ENCODE data around the gene SLMAP. TPM values are rescaled to one million over a fixed set of nuclear protein-coding genes. Genes with fewer than 3 reads are reported as not detected.

SLMAP gene
- total RNA-seq, 5 donors from 2014 or later (not counting 1 experiment from before 2014, with no cell fraction given) = 57.4 to 78.8 (median 72.3) TPM

GRCh38 chr3:57951066-57951882 is 195.2 kb downstream of the SLMAP start:
- DNase-seq (no peak), ATAC-seq (replicated peaks in 1 of 4) (no peak)
- POLR2A ChIA-PET = no interaction called here
- Histone ChIP-seq H3K27ac (ENCODE audit: low read length) (no peak overlapping the region), H3K4me3 (ENCODE audit: control insufficient read depth in 1 of 2, extremely low read depth in 1 of 2, low read length in 1 of 2) (no peak overlapping the region), H3K36me3 (ENCODE audit: control insufficient read depth in 2 of 2, extremely low read depth in 1 of 2, insufficient read depth in 1 of 2, low read length in 1 of 2) (no peaks in the 10 kb centered on the region), H3K9me3 (no peaks in the 10 kb centered on the region), H3K4me1 (ENCODE audit: control insufficient read depth in 1 of 2, extremely low read depth in 1 of 2, insufficient read depth in 2 of 2, low read length in 2 of 2) (no peaks in the 10 kb centered on the region), H3K27me3 (replicated peaks in 1 of 2; ENCODE audit: control insufficient read depth in 2 of 2, extremely low read depth in 1 of 2, insufficient read depth in 2 of 2, low read length in 1 of 2) (peaks cover 0 to 11% of the 10 kb centered on the region in 2 experiments)
- Mint-ChIP-seq H3K27ac (no peak overlapping the region), H3K4me1 (no peaks in the 10 kb centered on the region), H3K9me3 (no peaks in the 10 kb centered on the region), H3K27me3 (peaks cover 3 to 11% of the 10 kb centered on the region in 2 donors), H3K36me3 (no peaks in the 10 kb centered on the region), H3K4me3 (no peak overlapping the region)
- WGBS (ENCODE audit: insufficient coverage) = 41% methylated on average over 4 of the region's 8 CpGs
- CTCF ChIA-PET = no interaction called here

- no peak overlapping the region for H3K27ac ChIP-seq (ENCODE audit: low read length)
- Mint-ChIP-seq H3K4me1 (no peaks in the 10 kb centered on the region), H3K9me3 (no peaks in the 10 kb centered on the region), H3K4me3 (no peak overlapping the region), H3K36me3 (no peaks in the 10 kb centered on the region), H3K27me3 (peaks cover 3 to 11% of the 10 kb centered on the region in 2 donors), H3K27ac (no peak overlapping the region)
- H3K27me3 ChIP-seq (replicated peaks in 1 of 2; ENCODE audit: control insufficient read depth in 2 of 2, extremely low read depth in 1 of 2, insufficient read depth in 2 of 2, low read length in 1 of 2) = peaks cover 0 to 11% of the 10 kb centered on the region in 2 experiments
- no peak for ATAC-seq (replicated peaks in 1 of 4)
- CTCF ChIA-PET = no interaction called here
- no peaks in the 10 kb centered on the region for H3K36me3 ChIP-seq (ENCODE audit: control insufficient read depth in 2 of 2, extremely low read depth in 1 of 2, insufficient read depth in 1 of 2, low read length in 1 of 2)
- no peak for DNase-seq
- H3K9me3 ChIP-seq = no peaks in the 10 kb centered on the region
- H3K4me3 ChIP-seq (ENCODE audit: control insufficient read depth in 1 of 2, extremely low read depth in 1 of 2, low read length in 1 of 2) = no peak overlapping the region
- H3K4me1 ChIP-seq (ENCODE audit: control insufficient read depth in 1 of 2, extremely low read depth in 1 of 2, insufficient read depth in 2 of 2, low read length in 2 of 2) = no peaks in the 10 kb centered on the region
- 91% methylated on average over 3 of the region's 4 CpGs for WGBS (ENCODE audit: insufficient coverage)
- POLR2A ChIA-PET = no interaction called here
Measured at GRCh38 chr3:57952208-57952631, 196.1 kb downstream of the SLMAP start.

DNA sequence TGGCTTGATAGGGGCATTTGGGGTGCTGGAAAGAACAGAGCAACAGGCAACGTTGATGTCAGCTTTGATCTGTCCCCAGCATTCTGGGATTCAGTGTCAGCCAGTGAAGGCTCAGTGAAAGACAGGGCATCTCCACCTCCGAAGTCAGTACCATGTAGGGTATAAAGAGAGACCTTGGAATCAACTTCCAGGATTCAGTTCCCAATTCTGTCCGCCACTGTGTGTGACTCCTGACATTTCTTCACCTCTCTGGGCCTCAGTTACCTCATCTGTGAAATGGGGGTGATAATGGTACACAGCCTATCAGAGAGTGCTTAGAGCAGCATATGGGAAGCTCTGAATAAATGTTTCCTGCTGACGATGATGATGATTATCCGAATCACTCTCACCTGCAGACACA is 196.5 kb downstream of the SLMAP start:
- Mint-ChIP-seq H3K27ac (no peak overlapping the region), H3K4me3 (no peak overlapping the region)
- WGBS (ENCODE audit: insufficient coverage) = 87% methylated on average over 3 of the region's 5 CpGs

DNA sequence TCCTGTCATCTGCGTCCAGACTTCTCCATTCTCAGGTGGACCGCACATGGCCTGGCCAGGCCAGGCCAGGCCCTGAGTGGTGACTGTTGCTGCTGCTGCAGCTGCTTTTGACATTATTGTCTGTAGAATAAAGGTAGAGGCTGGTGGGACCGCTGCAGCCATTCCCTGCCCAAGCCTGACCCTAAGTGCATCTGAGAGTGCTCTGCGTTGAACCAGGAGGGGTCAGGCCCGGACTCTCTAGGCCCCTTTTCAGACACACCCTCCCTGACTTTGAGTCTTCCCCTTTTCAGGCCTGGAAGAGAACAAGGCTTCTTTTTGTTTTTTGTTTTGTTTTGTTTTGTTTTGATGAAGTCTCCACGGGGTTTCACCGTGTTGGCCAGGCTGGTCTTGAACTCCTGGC is 197.5 kb downstream of the SLMAP start:
- H3K9me3 Mint-ChIP-seq = no peaks in the 10 kb centered on the region
- peaks cover 0 to 5% of the 10 kb centered on the region in 2 experiments for H3K27me3 ChIP-seq (replicated peaks in 1 of 2; ENCODE audit: control insufficient read depth in 2 of 2, extremely low read depth in 1 of 2, insufficient read depth in 2 of 2, low read length in 1 of 2)
- ATAC-seq (replicated peaks in 1 of 4) (no peak), DNase-seq (no peak)
- ChIA-PET POLR2A (no interaction called here), CTCF (no interaction called here)
- no peak overlapping the region for H3K4me3 ChIP-seq (ENCODE audit: control insufficient read depth in 1 of 2, extremely low read depth in 1 of 2, low read length in 1 of 2)
- peaks cover under 1% of the 10 kb centered on the region in 2 donors for H3K27me3 Mint-ChIP-seq
- no peaks in the 10 kb centered on the region for H3K36me3 Mint-ChIP-seq
- H3K27ac Mint-ChIP-seq = no peak overlapping the region
- no peaks in the 10 kb centered on the region for H3K4me1 ChIP-seq (ENCODE audit: control insufficient read depth in 1 of 2, extremely low read depth in 1 of 2, insufficient read depth in 2 of 2, low read length in 2 of 2)
- 94% methylated on average over 5 of the region's 7 CpGs for WGBS (ENCODE audit: insufficient coverage)
- peaks cover 0 to 5% (median 2%) of the 10 kb centered on the region in 3 donors for H3K4me1 Mint-ChIP-seq
- no peak overlapping the region for H3K4me3 Mint-ChIP-seq
- no peak overlapping the region for H3K27ac ChIP-seq (ENCODE audit: low read length)
- H3K9me3 ChIP-seq = no peaks in the 10 kb centered on the region
- H3K36me3 ChIP-seq (ENCODE audit: control insufficient read depth in 2 of 2, extremely low read depth in 1 of 2, insufficient read depth in 1 of 2, low read length in 1 of 2) = no peaks in the 10 kb centered on the region

More for the DNA sequence above, 196.5 kb downstream of the SLMAP start:
- Histone ChIP-seq H3K27ac (ENCODE audit: low read length) (no peak overlapping the region), H3K4me1 (ENCODE audit: control insufficient read depth in 1 of 2, extremely low read depth in 1 of 2, insufficient read depth in 2 of 2, low read length in 2 of 2) (no peaks in the 10 kb centered on the region), H3K4me3 (ENCODE audit: control insufficient read depth in 1 of 2, extremely low read depth in 1 of 2, low read length in 1 of 2) (no peak overlapping the region), H3K36me3 (ENCODE audit: control insufficient read depth in 2 of 2, extremely low read depth in 1 of 2, insufficient read depth in 1 of 2, low read length in 1 of 2) (no peaks in the 10 kb centered on the region), H3K9me3 (no peaks in the 10 kb centered on the region), H3K27me3 (replicated peaks in 1 of 2; ENCODE audit: control insufficient read depth in 2 of 2, extremely low read depth in 1 of 2, insufficient read depth in 2 of 2, low read length in 1 of 2) (peaks cover 0 to 11% of the 10 kb centered on the region in 2 experiments)
- ChIA-PET CTCF (no interaction called here), POLR2A (no interaction called here)
- Mint-ChIP-seq H3K9me3 (no peaks in the 10 kb centered on the region), H3K27me3 (peaks cover 3 to 9% of the 10 kb centered on the region in 2 donors), H3K36me3 (no peaks in the 10 kb centered on the region), H3K4me1 (no peaks in the 10 kb centered on the region)
- DNase-seq (no peak), ATAC-seq (replicated peaks in 1 of 4) (no peak)

DNA sequence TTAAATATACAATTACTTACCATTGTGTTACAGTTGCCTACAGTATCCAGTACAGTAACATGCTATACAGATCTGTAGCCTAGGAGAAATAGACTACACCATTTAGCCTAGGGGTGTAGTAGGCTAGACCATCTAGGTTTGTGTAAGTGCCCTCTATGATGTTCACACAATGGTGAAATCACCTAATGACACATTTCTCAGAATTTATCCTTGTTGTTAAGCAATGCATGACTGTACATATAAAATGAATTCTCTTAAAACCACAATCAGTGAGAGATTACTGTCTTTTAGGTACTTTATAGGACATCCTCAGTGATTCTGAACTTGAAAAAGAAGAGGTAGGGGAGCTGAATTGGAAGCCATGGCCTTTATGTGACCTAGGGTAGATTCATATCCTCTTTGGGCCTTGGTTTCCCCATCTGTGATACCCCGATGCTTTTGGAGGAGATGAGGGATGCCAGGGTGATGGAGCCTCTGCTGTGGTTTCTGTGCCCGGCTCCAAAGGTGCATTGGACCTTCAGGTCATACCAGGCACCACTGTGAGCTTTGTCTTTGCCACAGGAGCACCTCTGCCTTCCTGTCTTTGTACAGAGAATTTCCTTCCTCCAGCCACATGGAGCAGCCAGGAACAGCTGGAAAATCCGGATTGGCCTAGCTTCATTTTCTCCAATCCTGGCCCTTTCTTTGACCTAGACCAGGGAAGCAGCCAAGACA is 200.2 kb downstream of the SLMAP start:
- no peaks in the 10 kb centered on the region for H3K9me3 Mint-ChIP-seq
- no peak overlapping the region for H3K4me3 Mint-ChIP-seq
- no peak overlapping the region for H3K27ac ChIP-seq (ENCODE audit: low read length)
- H3K27me3 ChIP-seq (replicated peaks in 1 of 2; ENCODE audit: control insufficient read depth in 2 of 2, extremely low read depth in 1 of 2, insufficient read depth in 2 of 2, low read length in 1 of 2) = peaks cover 0 to 8% of the 10 kb centered on the region in 2 experiments
- H3K36me3 Mint-ChIP-seq = no peaks in the 10 kb centered on the region
- no peak for DNase-seq
- H3K9me3 ChIP-seq = no peaks in the 10 kb centered on the region
- no peak for ATAC-seq (replicated peaks in 1 of 4)
- peaks cover 4 to 9% (median 5%) of the 10 kb centered on the region in 3 donors for H3K4me1 Mint-ChIP-seq
- 72% methylated on average over 2 of the region's 3 CpGs for WGBS (ENCODE audit: insufficient coverage)
- ChIA-PET POLR2A (no interaction called here), CTCF (no interaction called here)
- no peaks in the 10 kb centered on the region for H3K36me3 ChIP-seq (ENCODE audit: control insufficient read depth in 2 of 2, extremely low read depth in 1 of 2, insufficient read depth in 1 of 2, low read length in 1 of 2)
- no peak overlapping the region for H3K27ac Mint-ChIP-seq
- H3K4me1 ChIP-seq (ENCODE audit: control insufficient read depth in 1 of 2, extremely low read depth in 1 of 2, insufficient read depth in 2 of 2, low read length in 2 of 2) = peaks cover 0 to 7% of the 10 kb centered on the region in 2 experiments
- no peaks in the 10 kb centered on the region for H3K27me3 Mint-ChIP-seq
- no peak overlapping the region for H3K4me3 ChIP-seq (ENCODE audit: control insufficient read depth in 1 of 2, extremely low read depth in 1 of 2, low read length in 1 of 2)

DNA sequence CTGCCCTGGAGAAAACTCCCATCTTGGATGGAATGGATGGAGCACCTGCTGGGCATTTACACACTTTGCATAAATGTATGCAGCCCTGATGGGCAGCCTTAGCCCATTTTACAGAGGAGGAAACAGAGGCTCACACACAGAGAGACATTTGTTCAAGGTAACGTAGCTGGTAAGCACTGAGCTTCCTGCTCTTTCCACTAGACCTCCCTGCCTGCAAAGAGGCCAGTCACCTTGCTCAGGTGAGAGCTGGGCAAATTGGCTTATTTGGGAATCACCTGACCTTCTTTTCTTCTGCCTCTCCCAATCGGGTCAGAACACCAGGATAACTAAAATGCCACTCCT is 200.7 kb downstream of the SLMAP start:
- no peak for DNase-seq
- H3K9me3 Mint-ChIP-seq = no peaks in the 10 kb centered on the region
- H3K36me3 ChIP-seq (ENCODE audit: control insufficient read depth in 2 of 2, extremely low read depth in 1 of 2, insufficient read depth in 1 of 2, low read length in 1 of 2) = no peaks in the 10 kb centered on the region
- ATAC-seq (replicated peaks in 1 of 4) = no peak
- POLR2A ChIA-PET = no interaction called here
- peaks cover 0 to 8% of the 10 kb centered on the region in 2 experiments for H3K27me3 ChIP-seq (replicated peaks in 1 of 2; ENCODE audit: control insufficient read depth in 2 of 2, extremely low read depth in 1 of 2, insufficient read depth in 2 of 2, low read length in 1 of 2)
- no peaks in the 10 kb centered on the region for H3K36me3 Mint-ChIP-seq
- H3K4me3 Mint-ChIP-seq = no peak overlapping the region
- no peak overlapping the region for H3K4me3 ChIP-seq (ENCODE audit: control insufficient read depth in 1 of 2, extremely low read depth in 1 of 2, low read length in 1 of 2)
- H3K9me3 ChIP-seq = no peaks in the 10 kb centered on the region
- H3K27me3 Mint-ChIP-seq = no peaks in the 10 kb centered on the region
- no CpG with 5 or more reads among the region's 2 CpGs for WGBS (ENCODE audit: insufficient coverage)
- CTCF ChIA-PET = no interaction called here
- no peak overlapping the region for H3K27ac ChIP-seq (ENCODE audit: low read length)
- H3K4me1 Mint-ChIP-seq = peaks cover 4 to 9% (median 5%) of the 10 kb centered on the region in 3 donors
- no peak overlapping the region for H3K27ac Mint-ChIP-seq
- peaks cover 0 to 7% of the 10 kb centered on the region in 2 experiments for H3K4me1 ChIP-seq (ENCODE audit: control insufficient read depth in 1 of 2, extremely low read depth in 1 of 2, insufficient read depth in 2 of 2, low read length in 2 of 2)

All from T-cell (primary cell).